IMR-90 (cell line): ENCODE results near the gene NR5A2. TPM values are rescaled to one million over a fixed set of nuclear protein-coding genes. Genes with fewer than 3 reads are reported as not detected.

ENCODE experiments used
- ATAC-seq: fragments of 200-7000 bp; cut with Tn5 transposase; 2 replicates; pipeline ENCODE4 v1.9.1; 2020; ENCODE audit warnings: low read depth, mild to moderate bottlenecking, moderate library complexity
- BruUV-seq: library from RNA; stranded (reverse); fragments of 400-500 nt; replicated peaks from 2 replicates; lab custom pipeline; 2021; lab: Mats Ljungman, UMichigan
- CTCF ChIA-PET: fragments of 300-600 bp; formaldehyde crosslinking; extraction: SDS; loops from one replicate; lab custom pipeline; 2021; ENCODE audit warnings: antibody characterized with exemption; lab: Yijun Ruan, JAX
- POLR2A ChIA-PET: fragments of 300-600 bp; sonication (Branson Sonifier 250); formaldehyde crosslinking; loops from one replicate; lab custom pipeline; 2022; ENCODE audit warnings: antibody characterized with exemption; ENCODE audit not compliant: unreplicated experiment; lab: Charles Lee
- DNase-seq: peaks from one replicate; pipeline ENCODE4 v3.0.0; 2013
- H2AFZ ChIP-seq: replicated peaks from 2 replicates; pipeline ENCODE3; 2013; ENCODE audit warnings: low read length, mild to moderate bottlenecking; ENCODE audit not compliant: poor library complexity
- H2AK5ac ChIP-seq: 2 replicates; pipeline ENCODE4 v1.6.1; 2013; ENCODE audit warnings: low read depth, low read length, inconsistent platforms
- H2AK9ac ChIP-seq: replicated peaks from 2 replicates; pipeline ENCODE3; 2013; ENCODE audit warnings: mild to moderate bottlenecking, low read depth, low read length, moderate library complexity; ENCODE audit not compliant: poor library complexity
- H2BK120ac ChIP-seq: 2 replicates; pipeline ENCODE4 v1.6.1; 2013; ENCODE audit warnings: low read depth, low read length, inconsistent platforms
- H2BK15ac ChIP-seq: 3 replicates; pipeline ENCODE4 v1.6.1; 2013; ENCODE audit warnings: low read depth, low read length, inconsistent platforms
- H2BK20ac ChIP-seq: 2 replicates; pipeline ENCODE4 v1.6.1; 2013; ENCODE audit warnings: low read depth, mild to moderate bottlenecking, inconsistent platforms, low read length, moderate library complexity
- H2BK5ac ChIP-seq: 2 replicates; pipeline ENCODE4 v1.6.1; 2013; ENCODE audit warnings: mild to moderate bottlenecking, low read depth, low read length, inconsistent platforms; ENCODE audit not compliant: poor library complexity, severe bottlenecking
- H3K14ac ChIP-seq: replicated peaks from 2 replicates; pipeline ENCODE4 v1.6.1; 2013; ENCODE audit warnings: low read depth, low read length, inconsistent platforms
- H3K18ac ChIP-seq: 2 replicates; pipeline ENCODE4 v1.6.1; 2013; ENCODE audit warnings: low read depth, low read length, control low read depth
- H3K23ac ChIP-seq: 2 replicates; pipeline ENCODE4 v1.6.1; 2013; ENCODE audit warnings: low read depth, low read length, inconsistent platforms
- H3K27ac ChIP-seq: 2 replicates; pipeline ENCODE4 v1.5.1; 2013; ENCODE audit warnings: mild to moderate bottlenecking, control low read depth, low read length; ENCODE audit not compliant: insufficient read depth
- H3K27me3 ChIP-seq: 2 replicates; pipeline ENCODE4 v1.6.1; 2013; ENCODE audit warnings: low read length; ENCODE audit not compliant: control insufficient read depth, insufficient read depth
- H3K36me3 ChIP-seq: 2 replicates; pipeline ENCODE4 v1.6.1; 2013; ENCODE audit warnings: low read length, mixed read lengths; ENCODE audit not compliant: control insufficient read depth, insufficient read depth
- H3K4ac ChIP-seq: 2 replicates; pipeline ENCODE4 v1.6.1; 2013; ENCODE audit warnings: low read depth, low read length, inconsistent platforms
- H3K4me1 ChIP-seq: 2 replicates; pipeline ENCODE4 v1.6.1; 2013; ENCODE audit warnings: low read length, mixed read lengths; ENCODE audit not compliant: control insufficient read depth, insufficient read depth
- H3K4me2 ChIP-seq: 2 replicates; pipeline ENCODE4 v1.6.1; 2013; ENCODE audit warnings: low read depth, mild to moderate bottlenecking, control low read depth, low read length, moderate library complexity
- H3K4me3 ChIP-seq: 2 replicates; pipeline ENCODE4 v1.5.1; 2013; ENCODE audit warnings: low read depth, mild to moderate bottlenecking, control low read depth, low read length, moderate library complexity; ENCODE audit not compliant: insufficient read depth
- H3K56ac ChIP-seq: 2 replicates; pipeline ENCODE4 v1.6.1; 2013; ENCODE audit warnings: low read length, inconsistent platforms; ENCODE audit not compliant: insufficient read depth; ENCODE audit errors: extremely low read depth
- H3K79me1 ChIP-seq, 2 experiments: 2 replicates each; pipeline ENCODE4 v1.6.1; 2013; ENCODE audit warnings: low read length in 2 of 2, inconsistent platforms in 1 of 2, low read depth in 1 of 2
- H3K9ac ChIP-seq: 2 replicates; pipeline ENCODE4 v1.6.1; 2013; ENCODE audit warnings: low read depth, low read length, control low read depth
- H3K9me1 ChIP-seq: 2 replicates; pipeline ENCODE4 v1.6.1; 2013; ENCODE audit warnings: low read length, inconsistent platforms; ENCODE audit not compliant: insufficient read depth
- H3K9me3 ChIP-seq: 2 replicates; pipeline ENCODE4 v1.6.1; 2013; ENCODE audit warnings: low read length; ENCODE audit not compliant: control insufficient read depth, insufficient read depth
- H4K20me1 ChIP-seq: 2 replicates; pipeline ENCODE4 v1.6.1; 2013; ENCODE audit warnings: low read length, inconsistent platforms; ENCODE audit not compliant: insufficient read depth
- H4K5ac ChIP-seq: 2 replicates; pipeline ENCODE4 v1.6.1; 2013; ENCODE audit warnings: mild to moderate bottlenecking, low read depth, low read length, control low read depth
- H4K8ac ChIP-seq, 2 experiments: 2 replicates each; pipeline ENCODE4 v1.6.1; 2013; ENCODE audit warnings: low read depth in 2 of 2, low read length in 2 of 2, control low read depth in 1 of 2, inconsistent platforms in 1 of 2
- H4K91ac ChIP-seq: 2 replicates; pipeline ENCODE4 v1.6.1; 2013; ENCODE audit warnings: low read depth, low read length, inconsistent platforms; ENCODE audit not compliant: insufficient read depth
- MAZ ChIP-seq: IDR thresholded peaks from 2 replicates; pipeline ENCODE4 v1.6.1; 2012; ENCODE audit warnings: low read depth, mild to moderate bottlenecking, low read length, improper control_type of control experiment, moderate library complexity, borderline replicate concordance
- NFE2L2 ChIP-seq: fragments of 150-350 bp; IDR thresholded peaks from 2 replicates; pipeline ENCODE4 v1.6.1; 2016; ENCODE audit warnings: low read depth, mild to moderate bottlenecking, low read length
- WGBS, 2 experiments: methylation state at CpG; one replicate each; pipeline versions ENCODE4 v1.1.5 to v1.1.7; 2013; ENCODE audit warnings: missing lambda C conversion rate in 2 of 2; ENCODE audit not compliant: insufficient read length in 1 of 2; ENCODE audit errors: extremely low coverage in 2 of 2; 5-methylcytosine and 5-hydroxymethylcytosine counted together
- dilution Hi-C: fragments of 300-500 bp; cut with HindIII; formaldehyde crosslinking; loops from one replicate; pipeline ENCODE4 v1.14.3; 2018; ENCODE audit warnings: low sequenced_read_pairs; ENCODE audit not compliant: unreplicated experiment
- in situ Hi-C: fragments of 300-500 bp; cut with MboI; formaldehyde crosslinking; loops from 3 replicates; pipeline ENCODE4 v1.14.3; 2019; ENCODE audit warnings: low sequenced_read_pairs, inconsistent platforms, mixed read lengths
- intact Hi-C: fragments of 100-400 bp; cut with micrococcal nuclease; formaldehyde crosslinking; loops from 2 replicates; pipeline ENCODE4 v1.10.0; 2022
- polyA plus RNA-seq, 3 experiments: library from polyadenylated mRNA; depleted of rRNA; stranded (reverse); fragments of >200 nt; gene quantifications; 2 replicates each; pipeline ENCODE4 v1.2.3, GENCODE V29; 2012; ENCODE audit warnings: low replicate concordance in 1 of 3
- total RNA-seq: library from RNA; depleted of rRNA; stranded (reverse); fragments of >200 nt; gene quantifications from 2 replicates; pipeline ENCODE4 v1.2.3, GENCODE V29; 2012
- TF ChIP-seq, protein P1 (sequence below): fragments of 150-350 bp; IDR thresholded peaks from 2 replicates; pipeline ENCODE4 v1.6.1; 2016; ENCODE audit warnings: low read depth, mild to moderate bottlenecking, low read length, moderate library complexity, borderline replicate concordance

NR5A2 gene
- total and polyA plus RNA-seq, 2 of the 4 experiments (the other 2 are of a cell fraction), result 0.03 to 0.18 TPM

DNA sequence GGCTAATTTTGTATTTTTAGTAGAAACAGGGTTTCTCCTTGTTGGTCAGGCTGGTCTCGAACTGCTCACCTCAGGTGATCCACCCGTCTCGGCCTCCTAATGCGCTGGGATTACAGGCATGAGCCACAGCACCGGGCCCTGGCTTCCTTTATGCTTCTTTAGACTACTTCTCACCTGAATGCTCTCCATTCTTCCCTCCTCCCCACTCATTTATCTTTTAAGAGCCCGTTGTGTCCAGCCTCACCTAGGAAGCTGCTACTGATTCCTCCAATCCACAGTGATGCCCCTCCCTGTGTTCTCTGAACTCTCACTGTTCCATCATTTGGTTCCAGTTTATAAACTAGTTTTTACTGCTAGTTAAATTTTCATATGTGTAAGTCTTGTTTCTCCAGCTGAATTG, 44.9 kb upstream of the NR5A2 start:
- no peak overlapping the region for H4K91ac ChIP-seq
- H3K4me1 ChIP-seq, result peaks cover 4% of the 10 kb centered on the region; the same call in 1 of the 2 replicates
- no peak overlapping the region for H2BK5ac ChIP-seq
- intact Hi-C loops, result no loop called here
- no peak overlapping the region for H2AK9ac ChIP-seq
- WGBS, 2 experiments, result 84% methylated on average over 5 of the region's 6 CpGs; no CpG with 5 or more reads in 1 of the 2 experiments
- H3K27me3 ChIP-seq, result peaks cover 2% of the 10 kb centered on the region
- H3K4ac ChIP-seq, result no peak overlapping the region
- H3K23ac ChIP-seq, result no peak overlapping the region
- in situ Hi-C loops, result no loop called here
- no TSS peak for BruUV-seq
- no peak overlapping the region for H2BK20ac ChIP-seq
- no peak overlapping the region for H2BK15ac ChIP-seq
- TF ChIP-seq MAZ (no peak), NFE2L2 (no peak)
- TF ChIP-seq, protein P1, sequence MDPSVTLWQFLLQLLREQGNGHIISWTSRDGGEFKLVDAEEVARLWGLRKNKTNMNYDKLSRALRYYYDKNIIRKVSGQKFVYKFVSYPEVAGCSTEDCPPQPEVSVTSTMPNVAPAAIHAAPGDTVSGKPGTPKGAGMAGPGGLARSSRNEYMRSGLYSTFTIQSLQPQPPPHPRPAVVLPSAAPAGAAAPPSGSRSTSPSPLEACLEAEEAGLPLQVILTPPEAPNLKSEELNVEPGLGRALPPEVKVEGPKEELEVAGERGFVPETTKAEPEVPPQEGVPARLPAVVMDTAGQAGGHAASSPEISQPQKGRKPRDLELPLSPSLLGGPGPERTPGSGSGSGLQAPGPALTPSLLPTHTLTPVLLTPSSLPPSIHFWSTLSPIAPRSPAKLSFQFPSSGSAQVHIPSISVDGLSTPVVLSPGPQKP, result no peak
- no peaks in the 10 kb centered on the region for H3K79me1 ChIP-seq
- H3K36me3 ChIP-seq, result no peaks in the 10 kb centered on the region
- H3K18ac ChIP-seq, result no peak overlapping the region
- H2BK120ac ChIP-seq, result no peak overlapping the region
- POLR2A ChIA-PET, result no interaction called here
- no peak overlapping the region for H3K56ac ChIP-seq
- no peak overlapping the region for H2AK5ac ChIP-seq
- H3K9me3 ChIP-seq, result no peaks in the 10 kb centered on the region
- H2AFZ ChIP-seq, result no peak overlapping the region
- no peak overlapping the region for H3K14ac ChIP-seq
- H3K9me1 ChIP-seq, result no peaks in the 10 kb centered on the region
- H3K4me2 ChIP-seq, result no peak overlapping the region
- no peak for DNase-seq
- CTCF ChIA-PET, result no interaction called here
- H4K5ac ChIP-seq, result no peak overlapping the region
- dilution Hi-C loops, result no loop called here
- no peak overlapping the region for H3K27ac ChIP-seq
- no peak overlapping the region for H3K9ac ChIP-seq
- ATAC-seq, result no peak
- H4K8ac ChIP-seq, result no peak overlapping the region
- H4K20me1 ChIP-seq, result no peaks in the 10 kb centered on the region
- no peak overlapping the region for H3K4me3 ChIP-seq
